Measurements from ENCODE around the gene USP34. TPM values are rescaled to one million over a fixed set of nuclear protein-coding genes. Genes with fewer than 3 reads are reported as not detected.

Gene USP34
- total and polyA plus RNA-seq, 2 of the 8 experiments (the other 6 are each of a cell fraction or from before 2014, with no cell fraction given): 56.7 to 91.7 TPM

- no peak overlapping the region for H3K23ac ChIP-seq (ENCODE audit: insufficient read length)
- no peak overlapping the region for H2BK5ac ChIP-seq (ENCODE audit: low read depth, low read length)
- H3K14ac ChIP-seq (ENCODE audit: insufficient read length): no peak overlapping the region
- H2BK120ac ChIP-seq (replicated peaks; ENCODE audit: low read depth, low read length): no peak overlapping the region
- H4K8ac ChIP-seq (ENCODE audit: extremely low read depth, insufficient read depth, low read length): no peak overlapping the region
- H2BK12ac ChIP-seq (ENCODE audit: low read depth, low read length): no peak overlapping the region
- H3K18ac ChIP-seq (ENCODE audit: extremely low read depth, low read length): no peak overlapping the region
- CTCF ChIA-PET (ENCODE audit: partially characterized antibody): interaction anchor here (0.9 kb wide), 1 partner anchor 26 kb away, joined by 3 read pairs; no protein-coding TSS in a partner anchor
- no peak overlapping the region for H2BK15ac ChIP-seq (ENCODE audit: low read length)
- no peaks in the 10 kb centered on the region for H3K27me3 ChIP-seq (replicated peaks in 1 of 4; ENCODE audit: control insufficient read depth in 3 of 4, extremely low read depth in 1 of 4, insufficient read depth in 3 of 4, low read length in 3 of 4)
- H2AK5ac ChIP-seq (ENCODE audit: low read depth, low read length): no peak overlapping the region
- peaks cover 2 to 8% (median 4%) of the 10 kb centered on the region in 4 experiments; a peak in 5 of 7 replicates for H3K4me1 ChIP-seq (replicated peaks in 1 of 4; ENCODE audit: control insufficient read depth in 3 of 4, insufficient read depth in 4 of 4, low read length in 3 of 4)
- H3K4me2 ChIP-seq (ENCODE audit: insufficient read depth in 1 of 2, low read depth in 2 of 2, low read length in 2 of 2): no peak overlapping the region
- H3K4me3 ChIP-seq (ENCODE audit: extremely low read depth in 1 of 4, insufficient read depth in 2 of 4, low read depth in 3 of 4, low read length in 4 of 4): no peak overlapping the region
- DNase-seq (ENCODE audit: low read depth in 1 of 2, low spot score in 2 of 2): no peak
- H2AFZ ChIP-seq (ENCODE audit: low read length): no peak overlapping the region
- H3K9me3 ChIP-seq (ENCODE audit: insufficient read depth in 2 of 2, low read depth in 1 of 2, low read length in 1 of 2): no peaks in the 10 kb centered on the region
- peaks cover 15 to 84% of the 10 kb centered on the region in 2 experiments for H3K79me2 ChIP-seq (ENCODE audit: control insufficient read depth in 1 of 2, insufficient read depth in 2 of 2, low read length in 2 of 2)
- H4K5ac ChIP-seq (ENCODE audit: insufficient read length, low read depth, low read length): no peak overlapping the region
- peaks cover 3% of the 10 kb centered on the region for H3K79me1 ChIP-seq (ENCODE audit: low read depth, low read length)
- WGBS, 2 experiments (ENCODE audit: extremely low coverage in 1 of 2, insufficient coverage in 1 of 2, insufficient read length in 1 of 2, insufficient replicate concordance in 2 of 2, low coverage in 1 of 2, low lambda C conversion rate in 2 of 2, missing lambda C conversion rate in 1 of 2): 91% methylated on average over 9 of the region's 9 CpGs; no CpG with 5 or more reads in 1 of the 2 experiments
- no peak for FAIRE-seq
- H3K9ac ChIP-seq (replicated peaks in 1 of 4; ENCODE audit: extremely low read depth in 1 of 4, low read depth in 3 of 4, low read length in 3 of 4): no peak overlapping the region
- peaks cover 4 to 13% of the 10 kb centered on the region in 2 experiments for H4K20me1 ChIP-seq (replicated peaks in 1 of 2; ENCODE audit: control insufficient read depth in 1 of 2, insufficient read depth in 2 of 2, low read length in 2 of 2)
- POLR2A ChIA-PET (ENCODE audit: partially characterized antibody): interaction anchor here (0.8 to 1.7 kb wide), 2 partner anchors 51 to 55 kb away, joined by 3 to 4 read pairs; no protein-coding TSS in a partner anchor
- no peak overlapping the region for H3K27ac ChIP-seq (ENCODE audit: low read depth, low read length)
- no peak overlapping the region for H2BK20ac ChIP-seq (ENCODE audit: low read length)
- no peak overlapping the region for H3K56ac ChIP-seq (replicated peaks; ENCODE audit: insufficient read length, low read depth, low read length)
- no peak overlapping the region for H3K4ac ChIP-seq (replicated peaks; ENCODE audit: insufficient read length, low read depth, low read length)
- H3K23me2 ChIP-seq (ENCODE audit: low read depth, low read length): no peaks in the 10 kb centered on the region
- no peak overlapping the region for H4K91ac ChIP-seq (replicated peaks; ENCODE audit: insufficient read length, low read length)
- H3K36me3 ChIP-seq (ENCODE audit: control insufficient read depth in 2 of 4, insufficient read depth in 4 of 4, low read length in 3 of 4): no peaks in the 10 kb centered on the region; a peak in 2 of 8 replicates
- TF ChIP-seq BACH1 (IDR thresholded peaks at IDR 0.05; ENCODE audit: low read length): no peak
- no peak for TF ChIP-seq EZH2 (IDR thresholded peaks at IDR 0.05; ENCODE audit: low read depth, low read length, severe bottlenecking)
- no peak for TF ChIP-seq SUZ12 (IDR thresholded peaks at IDR 0.05; ENCODE audit: low read length)
- no peak for TF ChIP-seq ATF3 (IDR thresholded peaks at IDR 0.05; ENCODE audit: insufficient read depth, low read depth, low read length)
- no peak for TF ChIP-seq SIRT6 (IDR thresholded peaks at IDR 0.05; ENCODE audit: low read length)
- no peak for TF ChIP-seq TAF1 (IDR thresholded peaks at IDR 0.05; ENCODE audit: low read depth, low read length)
- no peak for TF ChIP-seq GTF2F1 (IDR thresholded peaks at IDR 0.05; ENCODE audit: borderline replicate concordance, low read depth, low read length)
- no peak for TF ChIP-seq RXRA (IDR thresholded peaks at IDR 0.05; ENCODE audit: insufficient read depth, low read depth, low read length)
- no peak for TF ChIP-seq ZNF274 (IDR thresholded peaks at IDR 0.05; ENCODE audit: borderline replicate concordance, extremely low read depth, low read length)
- TF ChIP-seq POLR2AphosphoS5 (IDR thresholded peaks at IDR 0.05; ENCODE audit: low read depth, low read length): no peak
- TF ChIP-seq TAF7 (optimal IDR thresholded peaks at IDR 0.05; ENCODE audit: borderline replicate concordance, low read depth, low read length): no peak
- no peak for TF ChIP-seq SRF (IDR thresholded peaks at IDR 0.05; ENCODE audit: low read depth, low read length)
- TF ChIP-seq SP2 (IDR thresholded peaks at IDR 0.05; ENCODE audit: low read length): no peak
- no peak for TF ChIP-seq KDM5A (IDR thresholded peaks at IDR 0.05; ENCODE audit: low read length)
Measured at GRCh38 chr2:61421611-61422010, 49.3 kb downstream of the USP34 start.

Measured in H1 (cell line).